ENCODE measurements around the gene MEGF11.
A peak's percentile ranks its signal among the peaks of the same experiment; 100 is the strongest.

The MEGF11 gene

DNA sequence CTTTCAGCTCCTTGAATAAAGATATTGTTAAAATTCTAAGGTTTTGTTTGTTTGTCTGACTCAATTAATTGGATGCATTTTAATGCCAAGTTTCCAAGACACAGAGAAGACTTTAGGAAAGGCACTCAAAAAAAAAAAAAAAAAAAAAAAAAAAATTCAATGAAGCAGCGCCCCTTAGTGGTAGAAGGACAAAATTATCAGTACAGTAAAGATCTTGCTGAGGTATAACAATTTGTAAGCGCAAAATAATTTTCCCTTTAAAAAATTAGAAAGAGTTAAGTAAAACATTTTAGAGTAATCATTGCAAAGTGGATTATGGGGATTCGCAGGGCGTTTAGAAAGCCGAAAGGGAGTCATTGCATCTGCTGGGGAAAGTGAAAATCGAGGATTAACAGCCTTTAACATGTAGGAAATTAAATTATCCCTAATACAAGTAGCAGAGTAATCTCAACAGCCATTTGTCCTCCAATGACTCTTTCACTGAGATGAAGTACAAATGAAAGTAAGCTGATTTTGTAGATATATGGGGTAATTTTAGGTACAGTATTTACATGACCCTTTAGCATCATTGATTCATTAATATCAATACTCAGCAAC lies 34.0 kb upstream of the MEGF11 start:
- TF ChIP-seq PRDM1 (tag by site-specific recombination; IDR thresholded peaks at IDR 0.05): peak; percentile 47; the same call in 1 of the 2 replicates
- peak; percentile 81 for TF ChIP-seq ZNF654 (tag by site-specific recombination; IDR thresholded peaks at IDR 0.05; ENCODE audit: low read depth)
- TF ChIP-seq SP7 (tag by site-specific recombination; IDR thresholded peaks at IDR 0.05): 0 out of 2 replicates have a peak, but pooled peaks have one; percentile 20
- TF ChIP-seq, protein P1, sequence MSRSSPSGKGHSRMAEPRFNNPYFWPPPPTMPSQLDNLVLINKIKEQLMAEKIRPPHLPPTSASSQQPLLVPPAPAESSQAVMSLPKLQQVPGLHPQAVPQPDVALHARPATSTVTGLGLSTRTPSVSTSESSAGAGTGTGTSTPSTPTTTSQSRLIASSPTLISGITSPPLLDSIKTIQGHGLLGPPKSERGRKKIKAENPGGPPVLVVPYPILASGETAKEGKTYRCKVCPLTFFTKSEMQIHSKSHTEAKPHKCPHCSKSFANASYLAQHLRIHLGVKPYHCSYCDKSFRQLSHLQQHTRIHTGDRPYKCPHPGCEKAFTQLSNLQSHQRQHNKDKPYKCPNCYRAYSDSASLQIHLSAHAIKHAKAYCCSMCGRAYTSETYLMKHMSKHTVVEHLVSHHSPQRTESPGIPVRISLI (tag by site-specific recombination; IDR thresholded peaks at IDR 0.05): peak; percentile 96
- TF ChIP-seq ZEB2 (tag by site-specific recombination; IDR thresholded peaks at IDR 0.05): 0 out of 2 replicates have a peak, but pooled peaks have one; percentile 16
- 0 out of 2 replicates have a peak, but pooled peaks have one; percentile 34 for TF ChIP-seq ZNF629 (tag by site-specific recombination; IDR thresholded peaks at IDR 0.05)
- TF ChIP-seq ZNF785 (tag by site-specific recombination; IDR thresholded peaks at IDR 0.05): no peak
- 0 out of 2 replicates have a peak, but pooled peaks have one; percentile 26 for TF ChIP-seq ZBTB8A (tag by site-specific recombination; IDR thresholded peaks at IDR 0.05)
- TF ChIP-seq HOXD13 (CRISPR knock-in tag; IDR thresholded peaks at IDR 0.05; ENCODE audit: borderline replicate concordance): no peak
- H3K4me1 ChIP-seq (ENCODE audit: control insufficient read depth, insufficient read depth, low read length): peaks cover 15% of the 10 kb centered on the region
- H3K36me3 ChIP-seq (ENCODE audit: control insufficient read depth in 2 of 2, insufficient read depth in 1 of 2, low read length in 2 of 2): no peaks in the 10 kb centered on the region; a peak in 1 of 3 replicates
- POLR2A ChIA-PET: no interaction called here
- H3K27ac ChIP-seq (ENCODE audit: extremely low read depth, low read depth, low read length): no peak overlapping the region
- H3K4me3 ChIP-seq (ENCODE audit: low read depth, low read length): no peak overlapping the region
- CTCF ChIA-PET: interaction anchor here (0.6 to 2.6 kb wide), 23 partner anchors 9 to 1910 kb away, joined by 3 to 9 read pairs (median 3); partner anchors contain the start of gene SNAPC5
- no peaks in the 10 kb centered on the region for H3K9me3 ChIP-seq (ENCODE audit: control insufficient read depth, insufficient read depth, low read depth, low read length)

DNA sequence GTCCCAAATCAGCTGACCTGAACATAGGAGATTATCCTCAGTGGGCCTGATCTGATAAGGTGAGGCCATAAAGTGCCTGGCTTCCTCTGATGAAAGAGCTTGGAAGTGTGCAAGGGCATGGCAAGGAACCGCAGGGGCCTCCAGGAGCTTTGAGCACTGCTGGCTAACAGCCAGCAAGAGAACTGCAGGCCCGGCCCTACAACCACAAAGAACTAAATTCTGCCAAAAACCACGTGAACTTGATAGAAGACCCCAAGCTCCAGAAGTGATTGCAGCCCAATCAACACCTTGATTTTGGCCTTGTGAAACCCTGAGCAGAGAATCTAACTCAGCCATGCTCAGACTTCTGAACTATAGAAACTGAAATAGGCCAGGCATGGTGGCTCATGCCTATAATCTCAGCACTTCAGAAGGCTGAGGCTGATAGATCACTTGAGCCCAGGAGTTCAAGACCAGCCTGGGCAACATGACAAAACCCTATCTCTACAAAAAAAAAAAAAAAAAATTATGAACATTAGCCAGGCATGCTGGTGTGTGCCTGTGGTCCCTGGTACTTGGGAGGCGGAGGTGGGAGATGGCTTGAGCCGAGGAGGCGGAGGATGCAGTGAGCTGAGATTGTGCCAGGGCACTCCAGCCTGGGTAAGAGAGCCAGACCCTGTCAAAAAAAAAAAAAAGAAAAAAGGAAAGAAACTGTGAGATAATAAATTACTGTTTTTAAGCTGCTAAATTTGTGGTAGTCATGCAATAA lies 32.2 kb upstream of the MEGF11 start:
- Histone ChIP-seq H3K4me1 (ENCODE audit: control insufficient read depth, insufficient read depth, low read length) (peaks cover 11% of the 10 kb centered on the region), H3K4me3 (ENCODE audit: low read depth, low read length) (no peak overlapping the region), H3K9me3 (ENCODE audit: control insufficient read depth, insufficient read depth, low read depth, low read length) (no peaks in the 10 kb centered on the region), H3K36me3 (ENCODE audit: control insufficient read depth in 2 of 2, insufficient read depth in 1 of 2, low read length in 2 of 2) (no peaks in the 10 kb centered on the region; a peak in 1 of 3 replicates), H3K27ac (ENCODE audit: extremely low read depth, low read depth, low read length) (peak overlapping the region; percentile 10; the same call in 1 of the 2 replicates)
- ChIA-PET CTCF (interaction anchor here (0.5 to 2.0 kb wide), 10 partner anchors 8 to 769 kb away, joined by 3 to 11 read pairs (median 4); partner anchors contain the start of gene MEGF11), POLR2A (interaction anchor here (0.6 to 0.9 kb wide), 2 partner anchors 15 to 135 kb away, joined by 3 to 4 read pairs; no protein-coding TSS in a partner anchor)
- no peak for TF ChIP-seq KLF8 (tag by site-specific recombination; IDR thresholded peaks at IDR 0.05)
- no peak for TF ChIP-seq ZNF510 (tag by site-specific recombination; IDR thresholded peaks at IDR 0.05; ENCODE audit: insufficient replicate concordance)
- TF ChIP-seq KLF16 (tag by site-specific recombination; IDR thresholded peaks at IDR 0.05): no peak
- TF ChIP-seq, protein P2, sequence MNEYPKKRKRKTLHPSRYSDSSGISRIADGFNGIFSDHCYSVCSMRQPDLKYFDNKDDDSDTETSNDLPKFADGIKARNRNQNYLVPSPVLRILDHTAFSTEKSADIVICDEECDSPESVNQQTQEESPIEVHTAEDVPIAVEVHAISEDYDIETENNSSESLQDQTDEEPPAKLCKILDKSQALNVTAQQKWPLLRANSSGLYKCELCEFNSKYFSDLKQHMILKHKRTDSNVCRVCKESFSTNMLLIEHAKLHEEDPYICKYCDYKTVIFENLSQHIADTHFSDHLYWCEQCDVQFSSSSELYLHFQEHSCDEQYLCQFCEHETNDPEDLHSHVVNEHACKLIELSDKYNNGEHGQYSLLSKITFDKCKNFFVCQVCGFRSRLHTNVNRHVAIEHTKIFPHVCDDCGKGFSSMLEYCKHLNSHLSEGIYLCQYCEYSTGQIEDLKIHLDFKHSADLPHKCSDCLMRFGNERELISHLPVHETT (tag by site-specific recombination; IDR thresholded peaks at IDR 0.05): no peak
- TF ChIP-seq, protein P3, sequence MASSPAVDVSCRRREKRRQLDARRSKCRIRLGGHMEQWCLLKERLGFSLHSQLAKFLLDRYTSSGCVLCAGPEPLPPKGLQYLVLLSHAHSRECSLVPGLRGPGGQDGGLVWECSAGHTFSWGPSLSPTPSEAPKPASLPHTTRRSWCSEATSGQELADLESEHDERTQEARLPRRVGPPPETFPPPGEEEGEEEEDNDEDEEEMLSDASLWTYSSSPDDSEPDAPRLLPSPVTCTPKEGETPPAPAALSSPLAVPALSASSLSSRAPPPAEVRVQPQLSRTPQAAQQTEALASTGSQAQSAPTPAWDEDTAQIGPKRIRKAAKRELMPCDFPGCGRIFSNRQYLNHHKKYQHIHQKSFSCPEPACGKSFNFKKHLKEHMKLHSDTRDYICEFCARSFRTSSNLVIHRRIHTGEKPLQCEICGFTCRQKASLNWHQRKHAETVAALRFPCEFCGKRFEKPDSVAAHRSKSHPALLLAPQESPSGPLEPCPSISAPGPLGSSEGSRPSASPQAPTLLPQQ (tag by site-specific recombination; IDR thresholded peaks at IDR 0.05): no peak
- TF ChIP-seq ZNF624 (tag by site-specific recombination; IDR thresholded peaks at IDR 0.05): no peak
- peak; percentile 73 for TF ChIP-seq GLIS1 (tag by site-specific recombination; IDR thresholded peaks at IDR 0.05)
- no peak for TF ChIP-seq MYNN (tag by site-specific recombination; IDR thresholded peaks at IDR 0.05; ENCODE audit: borderline replicate concordance)
- no peak for TF ChIP-seq REPIN1 (tag by site-specific recombination; IDR thresholded peaks at IDR 0.05; ENCODE audit: low read depth)
- TF ChIP-seq, protein P4, sequence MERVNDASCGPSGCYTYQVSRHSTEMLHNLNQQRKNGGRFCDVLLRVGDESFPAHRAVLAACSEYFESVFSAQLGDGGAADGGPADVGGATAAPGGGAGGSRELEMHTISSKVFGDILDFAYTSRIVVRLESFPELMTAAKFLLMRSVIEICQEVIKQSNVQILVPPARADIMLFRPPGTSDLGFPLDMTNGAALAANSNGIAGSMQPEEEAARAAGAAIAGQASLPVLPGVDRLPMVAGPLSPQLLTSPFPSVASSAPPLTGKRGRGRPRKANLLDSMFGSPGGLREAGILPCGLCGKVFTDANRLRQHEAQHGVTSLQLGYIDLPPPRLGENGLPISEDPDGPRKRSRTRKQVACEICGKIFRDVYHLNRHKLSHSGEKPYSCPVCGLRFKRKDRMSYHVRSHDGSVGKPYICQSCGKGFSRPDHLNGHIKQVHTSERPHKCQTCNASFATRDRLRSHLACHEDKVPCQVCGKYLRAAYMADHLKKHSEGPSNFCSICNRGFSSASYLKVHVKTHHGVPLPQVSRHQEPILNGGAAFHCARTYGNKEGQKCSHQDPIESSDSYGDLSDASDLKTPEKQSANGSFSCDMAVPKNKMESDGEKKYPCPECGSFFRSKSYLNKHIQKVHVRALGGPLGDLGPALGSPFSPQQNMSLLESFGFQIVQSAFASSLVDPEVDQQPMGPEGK (tag by site-specific recombination; IDR thresholded peaks at IDR 0.05): 0 out of 2 replicates have a peak, but pooled peaks have one; percentile 12
- no peak for TF ChIP-seq ZNF416 (tag by site-specific recombination; IDR thresholded peaks at IDR 0.05)
- TF ChIP-seq ZFHX2 (tag by site-specific recombination; conservative IDR thresholded peaks at IDR 0.05): peak; percentile 39
- no peak for TF ChIP-seq ZNF514 (tag by site-specific recombination; IDR thresholded peaks at IDR 0.05)
- TF ChIP-seq FEZF1 (tag by site-specific recombination; IDR thresholded peaks at IDR 0.05): 0 out of 2 replicates have a peak, but pooled peaks have one; percentile 34
- TF ChIP-seq MEIS1 (CRISPR knock-in tag; IDR thresholded peaks at IDR 0.05; ENCODE audit: borderline replicate concordance): no peak
- no peak for TF ChIP-seq ZNF560 (tag by site-specific recombination; IDR thresholded peaks at IDR 0.05; ENCODE audit: borderline replicate concordance)
- TF ChIP-seq ZEB2 (tag by site-specific recombination; IDR thresholded peaks at IDR 0.05): no peak
- TF ChIP-seq ZXDB (tag by site-specific recombination; IDR thresholded peaks at IDR 0.05): peak; percentile 64
- TF ChIP-seq ZBTB20 (tag by site-specific recombination; IDR thresholded peaks at IDR 0.05): no peak
